AG09309 (cell line): Measurements from ENCODE around the gene TRIM3.

Source experiments
- DNase-seq: peaks from one replicate; pipeline ENCODE4 v3.0.0-alpha.2; 2010; ENCODE audit warnings: low read depth
- H3K4me3 ChIP-seq: 2 replicates; pipeline ENCODE4 v1.5.1; 2011; ENCODE audit warnings: mild to moderate bottlenecking, low read depth, low read length, moderate library complexity; ENCODE audit not compliant: control insufficient read depth
- CTCF ChIP-seq: IDR thresholded peaks from 2 replicates; pipeline ENCODE4 v1.5.1; 2011; ENCODE audit warnings: mild to moderate bottlenecking, low read depth, low read length, inconsistent platforms; ENCODE audit not compliant: insufficient read depth, control insufficient read depth; ENCODE audit errors: missing control alignments

TRIM3 gene

GRCh38 chr11:6488342-6488741, 14.6 kb upstream of the TRIM3 start:
- no peak for TF ChIP-seq CTCF
- no peak overlapping the region for H3K4me3 ChIP-seq
- DNase-seq, result no peak

GRCh38 chr11:6486938-6487337, 13.2 kb upstream of the TRIM3 start:
- H3K4me3 ChIP-seq, result no peak overlapping the region
- no peak for TF ChIP-seq CTCF
- DNase-seq, result no peak

- no peak for TF ChIP-seq CTCF
- no peak overlapping the region for H3K4me3 ChIP-seq
- DNase-seq, result no peak
Observed at GRCh38 chr11:6486256-6486655, 12.5 kb upstream of the TRIM3 start.

- TF ChIP-seq CTCF, result no peak
- no peak for DNase-seq
- no peak overlapping the region for H3K4me3 ChIP-seq
Observed at GRCh38 chr11:6485661-6486060, 11.9 kb upstream of the TRIM3 start.

- no peak for DNase-seq
- no peak overlapping the region for H3K4me3 ChIP-seq
- no peak for TF ChIP-seq CTCF
Observed at GRCh38 chr11:6483015-6483414, 9.3 kb upstream of the TRIM3 start.

GRCh38 chr11:6482441-6482840, 8.7 kb upstream of the TRIM3 start:
- peak overlapping the region; percentile 71 for H3K4me3 ChIP-seq
- no peak for DNase-seq
- no peak for TF ChIP-seq CTCF

- TF ChIP-seq CTCF, result no peak
- DNase-seq, result no peak
- peak overlapping the region; percentile 71 for H3K4me3 ChIP-seq
Observed at GRCh38 chr11:6481924-6482275, 8.2 kb upstream of the TRIM3 start.
